ENCODE measurements around the gene RAC3. TPM values are rescaled to one million over a fixed set of nuclear protein-coding genes. Genes with fewer than 3 reads are reported as not detected.
A peak's percentile ranks its signal among the peaks of the same experiment; 100 is the strongest.

Gene RAC3
- total RNA-seq, 1 donor from 2014 or later = 75.0 TPM

GRCh38 chr17:82028246-82028645 is 3.2 kb upstream of the RAC3 start:
- Mint-ChIP-seq H3K4me3 (no peak overlapping the region), H3K9me3 (no peaks in the 10 kb centered on the region), H3K36me3 (ENCODE audit: low read depth) (no peaks in the 10 kb centered on the region), H3K27ac (ENCODE audit: unreplicated experiment) (no peak overlapping the region), H3K27me3 (ENCODE audit: low read depth) (peaks cover 3% of the 10 kb centered on the region), H3K4me1 (peaks cover 10% of the 10 kb centered on the region)
- TF ChIP-seq, protein P1, sequence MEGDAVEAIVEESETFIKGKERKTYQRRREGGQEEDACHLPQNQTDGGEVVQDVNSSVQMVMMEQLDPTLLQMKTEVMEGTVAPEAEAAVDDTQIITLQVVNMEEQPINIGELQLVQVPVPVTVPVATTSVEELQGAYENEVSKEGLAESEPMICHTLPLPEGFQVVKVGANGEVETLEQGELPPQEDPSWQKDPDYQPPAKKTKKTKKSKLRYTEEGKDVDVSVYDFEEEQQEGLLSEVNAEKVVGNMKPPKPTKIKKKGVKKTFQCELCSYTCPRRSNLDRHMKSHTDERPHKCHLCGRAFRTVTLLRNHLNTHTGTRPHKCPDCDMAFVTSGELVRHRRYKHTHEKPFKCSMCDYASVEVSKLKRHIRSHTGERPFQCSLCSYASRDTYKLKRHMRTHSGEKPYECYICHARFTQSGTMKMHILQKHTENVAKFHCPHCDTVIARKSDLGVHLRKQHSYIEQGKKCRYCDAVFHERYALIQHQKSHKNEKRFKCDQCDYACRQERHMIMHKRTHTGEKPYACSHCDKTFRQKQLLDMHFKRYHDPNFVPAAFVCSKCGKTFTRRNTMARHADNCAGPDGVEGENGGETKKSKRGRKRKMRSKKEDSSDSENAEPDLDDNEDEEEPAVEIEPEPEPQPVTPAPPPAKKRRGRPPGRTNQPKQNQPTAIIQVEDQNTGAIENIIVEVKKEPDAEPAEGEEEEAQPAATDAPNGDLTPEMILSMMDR (conservative IDR thresholded peaks at IDR 0.05) = no peak
- no peak for DNase-seq (ENCODE audit: low read depth, low spot score)

GRCh38 chr17:82028966-82029365 is 2.5 kb upstream of the RAC3 start:
- TF ChIP-seq, protein P1 (conservative IDR thresholded peaks at IDR 0.05) = no peak
- peaks cover 3% of the 10 kb centered on the region for H3K27me3 Mint-ChIP-seq (ENCODE audit: low read depth)
- H3K36me3 Mint-ChIP-seq (ENCODE audit: low read depth) = no peaks in the 10 kb centered on the region
- H3K4me1 Mint-ChIP-seq = peaks cover 7% of the 10 kb centered on the region
- DNase-seq (ENCODE audit: low read depth, low spot score) = no peak
- H3K4me3 Mint-ChIP-seq = peak overlapping the region; percentile 77
- no peak overlapping the region for H3K27ac Mint-ChIP-seq (ENCODE audit: unreplicated experiment)
- H3K9me3 Mint-ChIP-seq = no peaks in the 10 kb centered on the region

DNA sequence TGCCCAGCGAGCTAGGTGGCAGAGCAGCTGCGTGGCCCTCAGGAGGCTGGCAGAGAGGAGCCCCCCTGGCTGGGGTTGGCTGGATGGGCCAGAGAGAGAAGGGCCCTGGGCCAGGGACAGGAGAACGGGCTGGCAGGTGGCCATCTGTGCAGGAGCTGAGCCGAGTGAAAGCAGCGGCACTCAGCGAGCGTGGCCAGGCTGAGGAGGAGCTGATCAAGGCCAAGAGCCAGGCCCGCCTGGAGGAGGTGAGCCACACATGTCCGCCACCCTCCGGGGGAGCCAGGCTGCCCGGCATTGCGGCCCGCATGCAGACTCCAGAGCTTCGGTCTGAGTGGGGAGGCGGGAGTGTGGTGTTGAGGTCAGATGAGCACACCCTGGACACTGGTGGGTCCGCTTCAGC is 2.1 kb upstream of the RAC3 start:
- Mint-ChIP-seq H3K36me3 (ENCODE audit: low read depth) (no peaks in the 10 kb centered on the region), H3K27me3 (ENCODE audit: low read depth) (peaks cover 3% of the 10 kb centered on the region), H3K9me3 (no peaks in the 10 kb centered on the region), H3K4me3 (peak overlapping the region; percentile 77), H3K4me1 (peaks cover 7% of the 10 kb centered on the region), H3K27ac (ENCODE audit: unreplicated experiment) (no peak overlapping the region)
- no peak for DNase-seq (ENCODE audit: low read depth, low spot score)
- TF ChIP-seq, protein P1 (conservative IDR thresholded peaks at IDR 0.05) = no peak

GRCh38 chr17:82029990-82030469 is 1.4 kb upstream of the RAC3 start:
- H3K27me3 Mint-ChIP-seq (ENCODE audit: low read depth) = peaks cover 3% of the 10 kb centered on the region
- H3K27ac Mint-ChIP-seq (ENCODE audit: unreplicated experiment) = no peak overlapping the region
- TF ChIP-seq, protein P1 (conservative IDR thresholded peaks at IDR 0.05) = no peak
- peaks cover 9% of the 10 kb centered on the region for H3K4me1 Mint-ChIP-seq
- H3K4me3 Mint-ChIP-seq = peak overlapping the region; percentile 69
- H3K36me3 Mint-ChIP-seq (ENCODE audit: low read depth) = no peaks in the 10 kb centered on the region
- no peaks in the 10 kb centered on the region for H3K9me3 Mint-ChIP-seq
- no peak for DNase-seq (ENCODE audit: low read depth, low spot score)

GRCh38 chr17:82030470-82031302 is 792 bp upstream of the RAC3 start:
- TF ChIP-seq, protein P1 (conservative IDR thresholded peaks at IDR 0.05) = peak; percentile 92
- peak overlapping the region; percentile 27 for H3K27ac Mint-ChIP-seq (ENCODE audit: unreplicated experiment)
- H3K4me1 Mint-ChIP-seq = peaks cover 14% of the 10 kb centered on the region
- H3K4me3 Mint-ChIP-seq = peak overlapping the region; percentile 87
- H3K9me3 Mint-ChIP-seq = no peaks in the 10 kb centered on the region
- no peaks in the 10 kb centered on the region for H3K36me3 Mint-ChIP-seq (ENCODE audit: low read depth)
- peaks cover 3% of the 10 kb centered on the region for H3K27me3 Mint-ChIP-seq (ENCODE audit: low read depth)
- peak; percentile 90 for DNase-seq (ENCODE audit: low read depth, low spot score)
